GM21723 (cell line): ENCODE measurements around the gene TSHZ1.
"Not testable (repeated sequence)": the region's sequence is repeated elsewhere in the genome, so short reads cannot be mapped to it uniquely, and the experiment has no call there.

Experiments
- ATAC-seq: cut with Tn5 transposase; IDR thresholded peaks from one replicate; pipeline ENCODE4 v1.9.1; 2021; ENCODE audit warnings: mild to moderate bottlenecking, moderate library complexity; ENCODE audit not compliant: unreplicated experiment

TSHZ1 gene

GRCh38 chr18:75291460-75291859 lies 80.9 kb downstream of the TSHZ1 start:
- ATAC-seq: no peak

GRCh38 chr18:75293591-75293990 lies 83.0 kb downstream of the TSHZ1 start:
- ATAC-seq: no peak

GRCh38 chr18:75297731-75298130 lies 87.1 kb downstream of the TSHZ1 start:
- ATAC-seq: no peak

DNA sequence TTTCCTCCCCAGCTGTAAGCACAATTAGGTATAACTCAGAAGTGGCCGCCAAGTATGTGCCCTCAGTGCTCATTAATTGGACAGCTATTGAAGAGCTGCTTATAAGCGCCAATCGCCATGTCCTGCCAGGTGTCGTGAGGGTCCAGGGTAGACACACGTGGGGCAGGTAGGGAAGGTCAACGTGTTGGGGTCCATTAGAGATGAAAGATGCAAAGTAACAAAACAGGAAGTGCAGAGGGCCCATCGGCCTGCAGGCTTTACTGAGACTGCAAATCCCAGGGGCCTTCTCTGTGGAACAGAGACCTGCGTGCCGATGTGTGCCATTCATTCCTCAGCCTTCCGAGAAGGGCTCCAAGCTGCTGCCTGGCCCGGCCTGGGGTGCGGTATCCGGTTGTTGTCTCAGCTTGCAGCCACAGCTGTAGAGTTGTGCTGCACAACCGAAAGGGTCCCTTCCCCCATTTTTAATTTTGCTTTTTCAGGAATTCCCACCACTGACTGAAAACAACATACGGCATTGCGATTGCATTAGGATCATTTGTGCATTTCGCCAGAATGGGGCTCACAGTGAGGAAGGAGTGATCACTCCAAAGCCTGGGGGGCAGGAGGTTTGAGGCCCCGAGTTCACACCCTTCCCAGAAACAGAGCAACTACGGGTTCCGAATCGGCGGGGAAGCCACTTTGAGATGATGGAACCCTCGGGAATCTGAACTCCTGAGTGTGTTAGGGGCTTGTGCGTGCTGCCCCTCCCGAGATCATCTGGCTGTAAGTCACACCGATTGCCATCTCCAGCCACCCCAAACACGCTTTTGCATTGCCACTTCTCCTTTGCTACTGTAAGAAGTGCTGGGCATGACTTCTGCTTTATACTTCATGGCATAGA lies 94.3 kb downstream of the TSHZ1 start:
- no peak for ATAC-seq

DNA sequence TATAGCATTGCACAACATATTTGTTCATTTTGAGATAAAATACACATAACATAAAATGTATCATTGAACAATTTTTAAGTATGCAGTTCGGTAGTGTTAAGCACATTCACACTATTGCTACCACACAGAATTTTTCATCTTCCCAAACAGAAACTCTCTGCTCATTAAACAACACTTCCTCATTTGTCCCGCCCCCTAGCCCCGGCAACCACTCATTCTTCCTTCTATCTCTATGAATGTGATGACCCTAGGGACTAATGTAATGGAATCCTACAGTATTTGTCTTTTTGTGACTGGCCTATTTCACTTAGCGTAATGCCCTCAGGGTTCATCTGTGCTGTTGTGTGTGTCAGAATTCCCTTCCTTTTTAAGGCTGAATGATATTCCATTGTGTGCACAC lies 95.4 kb downstream of the TSHZ1 start:
- no peak for ATAC-seq

DNA sequence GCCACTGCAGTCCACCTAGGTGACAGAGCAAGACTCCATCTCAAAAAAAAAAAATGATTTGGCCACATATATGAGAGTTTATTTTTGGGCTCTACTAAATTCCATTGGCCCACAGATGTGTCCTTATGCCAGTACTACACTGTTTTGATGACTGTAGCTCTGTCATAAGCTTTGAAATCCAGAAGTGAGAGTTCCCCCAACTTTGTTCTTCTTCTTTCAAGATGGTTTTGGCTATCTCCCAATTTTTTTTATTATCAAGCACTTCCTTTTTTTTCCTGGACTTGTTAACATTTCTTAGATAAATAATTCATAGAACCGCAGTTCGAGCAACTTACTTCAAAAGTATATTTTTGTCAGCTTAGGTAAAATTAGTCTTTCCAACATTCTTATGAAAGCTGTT lies 96.9 kb downstream of the TSHZ1 start:
- ATAC-seq: no peak

DNA sequence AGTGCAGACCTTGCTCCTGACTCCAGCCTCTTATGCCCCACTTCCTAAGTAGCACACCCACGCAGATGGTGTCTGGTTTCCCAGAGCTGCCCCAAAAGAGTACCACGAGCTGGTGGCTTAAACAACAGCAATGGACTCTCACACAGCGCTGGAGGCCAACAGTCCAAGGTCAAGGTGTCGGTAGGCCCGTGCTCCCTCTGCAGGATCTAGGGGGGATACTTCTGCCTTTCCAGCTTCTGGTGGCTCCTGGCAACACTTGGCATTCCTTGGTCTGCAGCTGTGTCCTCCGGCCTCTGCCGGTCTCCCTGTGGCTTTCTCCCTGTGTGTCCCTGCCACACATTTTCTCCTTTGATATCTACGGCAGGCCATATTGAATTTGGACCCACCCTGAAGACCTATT lies 99.0 kb downstream of the TSHZ1 start:
- ATAC-seq: no peak

GRCh38 chr18:75314117-75314516 lies 103.5 kb downstream of the TSHZ1 start:
- no peak for ATAC-seq

DNA sequence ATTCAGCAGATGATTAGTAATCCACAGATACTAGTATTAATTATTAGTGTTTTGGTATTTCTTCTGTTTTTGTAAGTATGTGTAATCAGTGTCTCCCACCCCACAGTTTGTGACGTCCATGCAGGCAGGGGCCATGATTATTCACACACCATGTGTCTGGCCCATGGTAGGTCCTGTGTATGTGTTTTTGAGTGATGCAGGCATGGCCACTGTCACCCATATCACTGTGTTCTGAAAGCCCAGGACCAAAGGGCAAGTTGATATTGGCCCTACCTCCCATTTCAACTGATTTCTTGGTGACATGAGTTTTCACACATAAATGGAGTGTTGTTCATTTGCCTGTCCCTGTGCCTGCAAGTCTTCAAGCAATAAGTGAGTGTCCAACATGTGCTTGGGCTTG lies 104.0 kb downstream of the TSHZ1 start:
- no peak for ATAC-seq

DNA sequence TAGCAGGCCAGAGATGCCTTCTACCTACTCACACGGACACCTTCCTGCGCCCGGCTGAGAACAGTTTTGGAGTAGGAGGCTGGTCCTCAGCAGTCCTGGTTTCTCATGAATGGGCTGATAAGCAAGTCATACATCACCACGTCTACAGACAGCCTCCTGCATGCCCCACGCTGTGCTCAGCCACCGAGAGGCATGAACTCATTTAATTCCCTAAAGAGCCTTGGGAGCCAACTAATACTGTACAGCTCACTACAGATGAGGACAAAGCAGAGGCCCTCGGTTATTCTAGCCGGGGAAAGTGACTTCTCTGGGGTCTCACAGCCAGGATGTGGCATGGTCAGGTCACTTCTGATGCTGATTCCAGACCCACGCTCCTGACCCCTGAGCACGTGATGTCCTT lies 105.6 kb downstream of the TSHZ1 start:
- no peak for ATAC-seq

- ATAC-seq: no peak
These were observed 106.2 kb downstream of the TSHZ1 start for GRCh38 chr18:75316826-75317225.

DNA sequence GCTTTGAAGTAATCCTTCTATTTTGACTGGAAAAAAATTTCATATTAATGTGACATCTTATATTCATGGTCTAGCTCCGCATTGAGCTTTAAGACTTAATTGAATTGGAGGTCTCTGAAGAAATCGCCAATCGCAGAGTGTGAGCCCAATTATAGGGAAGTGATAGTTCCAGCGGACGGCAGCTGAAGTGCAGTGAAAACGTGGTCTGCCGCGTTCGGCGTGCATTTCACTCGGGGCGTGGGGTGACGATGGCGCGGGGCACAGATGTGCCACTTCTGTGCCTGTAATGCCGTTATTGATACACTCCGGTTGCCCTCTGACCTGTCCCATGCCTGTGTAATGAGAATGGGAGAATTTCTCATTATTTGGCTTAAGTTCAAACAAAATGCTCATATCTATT lies 106.7 kb downstream of the TSHZ1 start:
- no peak for ATAC-seq

- ATAC-seq: no peak
These were observed 107.1 kb downstream of the TSHZ1 start for GRCh38 chr18:75317703-75318102.

DNA sequence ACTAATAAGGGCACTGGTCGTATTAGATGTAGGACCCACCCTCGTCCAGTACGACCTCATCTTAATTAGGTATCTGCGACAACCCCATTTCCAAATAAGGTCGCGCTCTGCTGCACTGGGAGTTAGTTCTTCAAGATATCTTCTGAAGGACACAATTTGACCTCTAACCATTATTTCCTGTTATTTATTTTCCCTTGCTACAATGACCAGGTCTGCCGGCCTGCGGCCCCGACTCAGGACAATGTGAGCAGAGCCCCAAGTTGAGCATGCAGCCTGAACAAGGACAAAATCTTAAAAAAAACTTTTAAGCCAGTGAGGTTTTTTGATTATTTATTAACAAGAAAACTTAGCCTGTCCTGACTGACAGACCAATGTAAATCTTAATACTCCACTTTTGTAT lies 109.3 kb downstream of the TSHZ1 start:
- ATAC-seq: no peak

DNA sequence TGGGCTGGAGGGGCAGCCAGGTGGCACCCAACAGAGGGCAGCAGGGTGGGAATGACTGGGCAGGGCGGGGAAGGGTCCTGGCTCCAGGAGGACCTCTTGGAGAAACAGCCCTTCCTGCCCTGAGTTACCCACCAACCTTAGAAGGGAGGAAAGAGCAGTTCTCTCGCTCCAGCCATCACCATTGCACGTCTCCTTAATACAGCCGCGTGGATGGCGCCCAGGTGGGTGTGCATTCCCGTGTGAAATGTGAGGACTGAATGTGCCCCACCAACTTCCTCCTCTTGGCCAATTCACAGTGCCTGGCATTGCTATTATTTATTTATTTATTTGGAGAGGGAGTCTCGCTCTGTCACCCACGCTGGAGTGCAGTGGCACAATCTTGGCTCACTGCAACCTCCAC lies 109.9 kb downstream of the TSHZ1 start:
- no peak for ATAC-seq

GRCh38 chr18:75321431-75321830 lies 110.8 kb downstream of the TSHZ1 start:
- no peak for ATAC-seq

DNA sequence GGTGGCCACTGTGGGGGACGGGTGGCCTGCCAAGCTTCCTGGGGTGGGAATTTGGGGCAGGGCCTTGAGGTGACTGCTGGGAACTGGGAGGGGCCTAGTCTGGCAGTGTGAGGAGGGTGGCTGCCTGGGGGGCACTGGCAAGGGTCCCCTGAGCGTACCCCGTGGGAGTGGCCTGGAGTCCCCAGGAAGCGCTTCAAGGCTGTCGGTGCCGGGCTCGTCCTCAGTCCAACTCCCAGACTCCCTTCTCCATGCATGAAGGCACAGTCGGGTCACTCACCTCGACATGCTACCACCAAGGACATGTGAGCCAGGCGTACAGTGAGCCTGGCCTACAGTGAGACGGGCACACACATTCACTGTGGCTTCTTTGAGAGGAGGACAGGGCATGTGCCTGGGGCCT lies 111.6 kb downstream of the TSHZ1 start:
- ATAC-seq: no peak

DNA sequence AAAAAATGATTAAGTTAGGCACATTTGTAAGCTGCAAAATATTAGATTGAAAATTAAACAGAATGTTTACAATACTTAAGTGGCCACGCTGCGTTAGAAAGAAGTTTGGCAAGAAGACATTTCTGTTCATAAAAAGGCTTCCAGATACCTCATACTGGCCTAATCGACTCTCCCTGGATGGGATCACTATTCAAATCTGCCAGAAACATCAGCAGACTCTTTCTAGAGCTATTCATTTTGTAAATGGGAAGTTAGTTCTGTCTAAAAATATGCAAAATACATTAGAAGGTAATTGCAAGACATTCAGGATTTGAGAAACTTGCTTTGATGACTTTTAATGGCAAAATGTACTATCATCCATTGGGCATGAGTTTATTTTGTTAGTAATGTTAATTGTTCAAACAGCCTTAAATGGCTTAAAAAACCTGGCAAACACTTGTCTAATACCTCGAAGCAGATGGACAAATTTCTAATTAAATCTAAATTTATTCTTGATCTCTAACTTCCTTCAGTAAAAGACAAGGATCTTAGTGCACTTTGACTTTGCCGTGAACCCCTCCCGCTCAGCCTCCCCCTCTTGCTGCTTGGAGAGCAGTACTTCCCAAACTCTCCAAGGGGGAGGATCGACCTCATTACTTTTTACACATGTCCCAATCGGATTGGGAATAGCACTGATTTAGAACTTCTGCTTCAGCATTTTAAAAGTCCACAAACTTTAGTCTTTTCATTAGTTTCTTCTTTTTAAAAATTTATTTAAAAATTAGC lies 113.4 kb downstream of the TSHZ1 start:
- ATAC-seq: no peak

DNA sequence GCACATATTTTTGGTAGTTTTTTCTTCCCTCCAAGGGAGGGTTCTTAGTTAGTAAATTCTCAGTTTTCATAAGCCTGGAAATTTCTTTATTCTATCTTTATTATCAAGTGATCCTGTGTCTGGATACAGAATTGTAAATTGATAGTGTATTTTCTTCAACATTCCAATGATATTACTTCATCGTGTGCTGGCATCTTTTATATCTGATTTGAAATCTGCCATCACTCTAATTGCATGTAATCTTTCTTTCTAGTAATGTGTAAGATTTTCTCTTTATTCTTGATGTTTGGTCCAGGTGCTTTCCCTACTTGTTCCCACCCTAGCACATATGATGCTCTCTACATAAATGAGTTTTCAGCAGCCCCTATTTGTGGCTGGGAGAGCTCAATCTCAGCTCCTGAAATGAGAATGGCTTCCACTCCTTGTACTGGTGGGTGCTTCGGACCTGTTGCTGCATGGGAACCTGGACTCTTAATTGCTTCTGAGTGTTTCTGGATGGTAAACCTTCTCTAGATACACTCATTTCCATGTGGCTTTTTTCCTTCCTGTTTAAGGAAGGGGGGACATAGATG lies 114.2 kb downstream of the TSHZ1 start:
- ATAC-seq: no peak

DNA sequence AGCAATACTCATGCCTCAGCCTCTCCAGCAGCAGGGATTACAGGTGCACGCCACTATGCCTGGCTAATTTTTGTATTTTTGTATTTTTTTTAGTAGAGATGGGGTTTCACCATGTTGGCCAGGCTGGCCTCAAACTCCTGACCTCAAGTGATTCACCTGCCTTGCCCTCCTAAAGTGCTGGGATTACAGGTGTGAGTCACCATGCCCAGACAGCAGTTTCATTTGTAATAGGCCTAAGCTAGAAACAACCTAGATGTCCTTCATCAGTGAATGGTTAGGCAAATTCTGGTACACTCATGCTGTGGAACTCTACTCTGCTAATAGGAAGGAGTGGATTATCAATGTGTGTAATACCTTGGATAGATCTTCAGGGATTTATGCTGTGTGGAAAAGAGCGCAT lies 119.2 kb downstream of the TSHZ1 start:
- not testable (repeated sequence) for ATAC-seq

DNA sequence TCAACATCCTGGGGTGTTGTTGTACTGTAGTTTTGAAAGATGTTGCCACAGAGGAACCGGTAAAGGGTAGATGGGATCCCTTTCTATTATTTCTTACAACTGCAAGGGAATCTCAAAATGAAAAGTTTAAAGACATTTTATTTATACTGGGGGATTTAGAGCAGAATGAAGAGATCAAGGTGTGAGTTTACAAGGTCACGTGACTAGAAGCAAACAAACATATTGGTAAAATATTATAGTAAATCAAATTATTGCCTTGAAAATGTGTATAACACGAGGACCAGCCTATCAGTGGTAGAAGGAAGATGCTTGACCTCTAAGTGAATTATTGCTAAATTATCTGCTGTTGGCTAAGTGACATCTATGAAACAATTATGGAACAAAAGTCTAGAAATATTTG lies 119.7 kb downstream of the TSHZ1 start:
- ATAC-seq: no peak

DNA sequence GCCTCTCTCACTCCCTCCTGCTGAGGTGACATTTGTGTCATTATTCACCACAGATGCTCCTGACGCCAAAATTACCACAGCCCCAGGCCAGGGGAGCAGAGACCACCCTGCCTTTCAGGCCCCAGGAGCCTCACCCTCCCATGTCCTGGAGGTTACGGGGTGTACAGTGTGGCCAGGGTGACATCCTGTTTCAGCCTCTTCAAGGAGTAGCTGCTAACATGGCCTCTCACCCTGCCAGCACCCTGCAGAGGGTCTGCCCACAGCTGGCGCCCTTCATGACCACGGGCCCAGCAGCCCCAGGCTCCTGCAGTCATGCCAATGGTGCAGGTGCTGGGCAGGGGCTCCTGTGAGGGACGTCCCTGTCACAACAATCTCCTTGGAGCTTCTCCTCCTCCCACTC lies 124.3 kb downstream of the TSHZ1 start:
- ATAC-seq: no peak
